GM12865 (cell line): ENCODE results near the gene BAAT.
"Not testable (repeated sequence)": the region's sequence is repeated elsewhere in the genome, so short reads cannot be mapped to it uniquely, and the experiment has no call there.

Source experiments
- DNase-seq: peaks from one replicate; pipeline ENCODE4 v3.0.0; 2010; ENCODE audit warnings: low read depth
- H3K4me3 ChIP-seq: 2 replicates; pipeline ENCODE4 v1.5.1; 2011; ENCODE audit warnings: mild to moderate bottlenecking, low read depth, low read length, control low read depth
- CTCF ChIP-seq: IDR thresholded peaks from 2 replicates; pipeline ENCODE4 v1.5.1; 2011; ENCODE audit warnings: low read length, control low read depth, low read depth, inconsistent platforms; ENCODE audit not compliant: insufficient read depth; ENCODE audit errors: missing control alignments

The BAAT gene

GRCh38 chr9:101336091-101336490 is 48.7 kb downstream of the BAAT start:
- no peak overlapping the region for H3K4me3 ChIP-seq
- TF ChIP-seq CTCF, result no peak
- DNase-seq, result no peak

- no peak for DNase-seq
- TF ChIP-seq CTCF, result no peak
- H3K4me3 ChIP-seq, result no peak overlapping the region
These were observed 50.7 kb downstream of the BAAT start for GRCh38 chr9:101333926-101334702.

- no peak for TF ChIP-seq CTCF
- DNase-seq, result no peak
- H3K4me3 ChIP-seq, result no peak overlapping the region
These were observed 51.3 kb downstream of the BAAT start for GRCh38 chr9:101333490-101333889.

- no peak for TF ChIP-seq CTCF
- no peak for DNase-seq
- no peak overlapping the region for H3K4me3 ChIP-seq
These were observed 52.4 kb downstream of the BAAT start for GRCh38 chr9:101332362-101332761.

GRCh38 chr9:101327422-101327909 is 57.3 kb downstream of the BAAT start:
- DNase-seq, H3K4me3 ChIP-seq: not testable (repeated sequence)

- no peak for TF ChIP-seq CTCF
- DNase-seq, result no peak
- no peak overlapping the region for H3K4me3 ChIP-seq
These were observed 58.3 kb downstream of the BAAT start for GRCh38 chr9:101326501-101326900.

- TF ChIP-seq CTCF, result no peak
- no peak overlapping the region for H3K4me3 ChIP-seq
- no peak for DNase-seq
These were observed 58.8 kb downstream of the BAAT start for GRCh38 chr9:101326035-101326434.
